IMR-90 (cell line): Measurements from ENCODE around the gene CYP24A1. TPM values are rescaled to one million over a fixed set of nuclear protein-coding genes. Genes with fewer than 3 reads are reported as not detected.

Source experiments
- ATAC-seq: fragments of 200-7000 bp; cut with Tn5 transposase; 2 replicates; pipeline ENCODE4 v1.9.1; 2020; ENCODE audit warnings: low read depth, mild to moderate bottlenecking, moderate library complexity
- BruUV-seq: library from RNA; stranded (reverse); fragments of 400-500 nt; replicated peaks from 2 replicates; lab custom pipeline; 2021; lab: Mats Ljungman, UMichigan
- CTCF ChIA-PET: fragments of 300-600 bp; formaldehyde crosslinking; extraction: SDS; loops from one replicate; lab custom pipeline; 2021; ENCODE audit warnings: antibody characterized with exemption; lab: Yijun Ruan, JAX
- POLR2A ChIA-PET: fragments of 300-600 bp; sonication (Branson Sonifier 250); formaldehyde crosslinking; loops from one replicate; lab custom pipeline; 2022; ENCODE audit warnings: antibody characterized with exemption; ENCODE audit not compliant: unreplicated experiment; lab: Charles Lee
- DNase-seq: peaks from one replicate; pipeline ENCODE4 v3.0.0; 2013
- H2AFZ ChIP-seq: replicated peaks from 2 replicates; pipeline ENCODE3; 2013; ENCODE audit warnings: low read length, mild to moderate bottlenecking; ENCODE audit not compliant: poor library complexity
- H2AK5ac ChIP-seq: 2 replicates; pipeline ENCODE4 v1.6.1; 2013; ENCODE audit warnings: low read depth, low read length, inconsistent platforms
- H2AK9ac ChIP-seq: replicated peaks from 2 replicates; pipeline ENCODE3; 2013; ENCODE audit warnings: mild to moderate bottlenecking, low read depth, low read length, moderate library complexity; ENCODE audit not compliant: poor library complexity
- H2BK120ac ChIP-seq: 2 replicates; pipeline ENCODE4 v1.6.1; 2013; ENCODE audit warnings: low read depth, low read length, inconsistent platforms
- H2BK15ac ChIP-seq: 3 replicates; pipeline ENCODE4 v1.6.1; 2013; ENCODE audit warnings: low read depth, low read length, inconsistent platforms
- H2BK20ac ChIP-seq: 2 replicates; pipeline ENCODE4 v1.6.1; 2013; ENCODE audit warnings: low read depth, mild to moderate bottlenecking, inconsistent platforms, low read length, moderate library complexity
- H2BK5ac ChIP-seq: 2 replicates; pipeline ENCODE4 v1.6.1; 2013; ENCODE audit warnings: mild to moderate bottlenecking, low read depth, low read length, inconsistent platforms; ENCODE audit not compliant: poor library complexity, severe bottlenecking
- H3K14ac ChIP-seq: replicated peaks from 2 replicates; pipeline ENCODE4 v1.6.1; 2013; ENCODE audit warnings: low read depth, low read length, inconsistent platforms
- H3K18ac ChIP-seq: 2 replicates; pipeline ENCODE4 v1.6.1; 2013; ENCODE audit warnings: low read depth, low read length, control low read depth
- H3K23ac ChIP-seq: 2 replicates; pipeline ENCODE4 v1.6.1; 2013; ENCODE audit warnings: low read depth, low read length, inconsistent platforms
- H3K27ac ChIP-seq: 2 replicates; pipeline ENCODE4 v1.5.1; 2013; ENCODE audit warnings: mild to moderate bottlenecking, control low read depth, low read length; ENCODE audit not compliant: insufficient read depth
- H3K27me3 ChIP-seq: 2 replicates; pipeline ENCODE4 v1.6.1; 2013; ENCODE audit warnings: low read length; ENCODE audit not compliant: control insufficient read depth, insufficient read depth
- H3K36me3 ChIP-seq: 2 replicates; pipeline ENCODE4 v1.6.1; 2013; ENCODE audit warnings: low read length, mixed read lengths; ENCODE audit not compliant: control insufficient read depth, insufficient read depth
- H3K4ac ChIP-seq: 2 replicates; pipeline ENCODE4 v1.6.1; 2013; ENCODE audit warnings: low read depth, low read length, inconsistent platforms
- H3K4me1 ChIP-seq: 2 replicates; pipeline ENCODE4 v1.6.1; 2013; ENCODE audit warnings: low read length, mixed read lengths; ENCODE audit not compliant: control insufficient read depth, insufficient read depth
- H3K4me2 ChIP-seq: 2 replicates; pipeline ENCODE4 v1.6.1; 2013; ENCODE audit warnings: low read depth, mild to moderate bottlenecking, control low read depth, low read length, moderate library complexity
- H3K4me3 ChIP-seq: 2 replicates; pipeline ENCODE4 v1.5.1; 2013; ENCODE audit warnings: low read depth, mild to moderate bottlenecking, control low read depth, low read length, moderate library complexity; ENCODE audit not compliant: insufficient read depth
- H3K56ac ChIP-seq: 2 replicates; pipeline ENCODE4 v1.6.1; 2013; ENCODE audit warnings: low read length, inconsistent platforms; ENCODE audit not compliant: insufficient read depth; ENCODE audit errors: extremely low read depth
- H3K79me1 ChIP-seq, 2 experiments: 2 replicates each; pipeline ENCODE4 v1.6.1; 2013; ENCODE audit warnings: low read length in 2 of 2, inconsistent platforms in 1 of 2, low read depth in 1 of 2
- H3K9ac ChIP-seq: 2 replicates; pipeline ENCODE4 v1.6.1; 2013; ENCODE audit warnings: low read depth, low read length, control low read depth
- H3K9me1 ChIP-seq: 2 replicates; pipeline ENCODE4 v1.6.1; 2013; ENCODE audit warnings: low read length, inconsistent platforms; ENCODE audit not compliant: insufficient read depth
- H3K9me3 ChIP-seq: 2 replicates; pipeline ENCODE4 v1.6.1; 2013; ENCODE audit warnings: low read length; ENCODE audit not compliant: control insufficient read depth, insufficient read depth
- H4K20me1 ChIP-seq: 2 replicates; pipeline ENCODE4 v1.6.1; 2013; ENCODE audit warnings: low read length, inconsistent platforms; ENCODE audit not compliant: insufficient read depth
- H4K5ac ChIP-seq: 2 replicates; pipeline ENCODE4 v1.6.1; 2013; ENCODE audit warnings: mild to moderate bottlenecking, low read depth, low read length, control low read depth
- H4K8ac ChIP-seq, 2 experiments: 2 replicates each; pipeline ENCODE4 v1.6.1; 2013; ENCODE audit warnings: low read depth in 2 of 2, low read length in 2 of 2, control low read depth in 1 of 2, inconsistent platforms in 1 of 2
- H4K91ac ChIP-seq: 2 replicates; pipeline ENCODE4 v1.6.1; 2013; ENCODE audit warnings: low read depth, low read length, inconsistent platforms; ENCODE audit not compliant: insufficient read depth
- BHLHE40 ChIP-seq: fragments of 150-350 bp; IDR thresholded peaks from 2 replicates; pipeline ENCODE4 v1.6.1; 2016; ENCODE audit warnings: mild to moderate bottlenecking, low read depth, low read length
- CEBPB ChIP-seq: IDR thresholded peaks from 2 replicates; pipeline ENCODE4 v1.6.1; 2012; ENCODE audit warnings: low read depth, low read length, improper control_type of control experiment
- CHD1 ChIP-seq: IDR thresholded peaks from 2 replicates; pipeline ENCODE4 v1.6.1; 2012; ENCODE audit warnings: low read depth, low read length, improper control_type of control experiment
- FOS ChIP-seq: fragments of 150-350 bp; IDR thresholded peaks from 2 replicates; pipeline ENCODE4 v1.6.1; 2016; ENCODE audit warnings: low read depth, low read length
- MAFK ChIP-seq: IDR thresholded peaks from 2 replicates; pipeline ENCODE4 v1.6.1; 2012; ENCODE audit warnings: low read depth, low read length, improper control_type of control experiment
- MAZ ChIP-seq: IDR thresholded peaks from 2 replicates; pipeline ENCODE4 v1.6.1; 2012; ENCODE audit warnings: low read depth, mild to moderate bottlenecking, low read length, improper control_type of control experiment, moderate library complexity, borderline replicate concordance
- MXI1 ChIP-seq: IDR thresholded peaks from 2 replicates; pipeline ENCODE4 v1.6.1; 2012; ENCODE audit warnings: low read depth, mild to moderate bottlenecking, low read length, moderate library complexity, borderline replicate concordance
- NFE2L2 ChIP-seq: fragments of 150-350 bp; IDR thresholded peaks from 2 replicates; pipeline ENCODE4 v1.6.1; 2016; ENCODE audit warnings: low read depth, mild to moderate bottlenecking, low read length
- POLR2A ChIP-seq: IDR thresholded peaks from 2 replicates; pipeline ENCODE4 v1.6.1; 2012; ENCODE audit warnings: mild to moderate bottlenecking, low read depth, low read length
- RAD21 ChIP-seq: IDR thresholded peaks from 2 replicates; pipeline ENCODE4 v1.6.1; 2012; ENCODE audit warnings: low read length, improper control_type of control experiment
- RCOR1 ChIP-seq: IDR thresholded peaks from 2 replicates; pipeline ENCODE4 v1.6.1; 2012; ENCODE audit warnings: mild to moderate bottlenecking, low read length, improper control_type of control experiment; ENCODE audit not compliant: insufficient replicate concordance
- RFX5 ChIP-seq: IDR thresholded peaks from 2 replicates; pipeline ENCODE4 v1.8.0; 2012; ENCODE audit warnings: low read depth, mild to moderate bottlenecking, low read length, moderate library complexity
- SMC3 ChIP-seq: fragments of 150-350 bp; IDR thresholded peaks from 2 replicates; pipeline ENCODE4 v1.6.1; 2016; ENCODE audit warnings: low read depth, mild to moderate bottlenecking, antibody characterized with exemption, low read length, moderate library complexity
- USF2 ChIP-seq: fragments of 150-350 bp; IDR thresholded peaks from 2 replicates; pipeline ENCODE4 v1.6.1; 2017; ENCODE audit warnings: mild to moderate bottlenecking, antibody characterized with exemption, low read length, low read depth
- WGBS, 2 experiments: methylation state at CpG; one replicate each; pipeline versions ENCODE4 v1.1.5 to v1.1.7; 2013; ENCODE audit warnings: missing lambda C conversion rate in 2 of 2; ENCODE audit not compliant: insufficient read length in 1 of 2; ENCODE audit errors: extremely low coverage in 2 of 2; 5-methylcytosine and 5-hydroxymethylcytosine counted together
- dilution Hi-C: fragments of 300-500 bp; cut with HindIII; formaldehyde crosslinking; loops from one replicate; pipeline ENCODE4 v1.14.3; 2018; ENCODE audit warnings: low sequenced_read_pairs; ENCODE audit not compliant: unreplicated experiment
- in situ Hi-C: fragments of 300-500 bp; cut with MboI; formaldehyde crosslinking; loops from 3 replicates; pipeline ENCODE4 v1.14.3; 2019; ENCODE audit warnings: low sequenced_read_pairs, inconsistent platforms, mixed read lengths
- intact Hi-C: fragments of 100-400 bp; cut with micrococcal nuclease; formaldehyde crosslinking; loops from 2 replicates; pipeline ENCODE4 v1.10.0; 2022
- polyA plus RNA-seq, 3 experiments: library from polyadenylated mRNA; depleted of rRNA; stranded (reverse); fragments of >200 nt; gene quantifications; 2 replicates each; pipeline ENCODE4 v1.2.3, GENCODE V29; 2012; ENCODE audit warnings: low replicate concordance in 1 of 3
- total RNA-seq: library from RNA; depleted of rRNA; stranded (reverse); fragments of >200 nt; gene quantifications from 2 replicates; pipeline ENCODE4 v1.2.3, GENCODE V29; 2012
- TF ChIP-seq, protein P1 (sequence below): conservative IDR thresholded peaks from 2 replicates; pipeline ENCODE4 v1.5.1; 2012; ENCODE audit warnings: mild to moderate bottlenecking, low read depth, low read length, improper control_type of control experiment
- TF ChIP-seq, protein P2 (sequence below): fragments of 150-350 bp; IDR thresholded peaks from 2 replicates; pipeline ENCODE4 v1.6.1; 2016; ENCODE audit warnings: low read depth, mild to moderate bottlenecking, low read length, moderate library complexity, borderline replicate concordance

Gene CYP24A1
- total and polyA plus RNA-seq, 2 of the 4 experiments (the other 2 are of a cell fraction): not detected

DNA sequence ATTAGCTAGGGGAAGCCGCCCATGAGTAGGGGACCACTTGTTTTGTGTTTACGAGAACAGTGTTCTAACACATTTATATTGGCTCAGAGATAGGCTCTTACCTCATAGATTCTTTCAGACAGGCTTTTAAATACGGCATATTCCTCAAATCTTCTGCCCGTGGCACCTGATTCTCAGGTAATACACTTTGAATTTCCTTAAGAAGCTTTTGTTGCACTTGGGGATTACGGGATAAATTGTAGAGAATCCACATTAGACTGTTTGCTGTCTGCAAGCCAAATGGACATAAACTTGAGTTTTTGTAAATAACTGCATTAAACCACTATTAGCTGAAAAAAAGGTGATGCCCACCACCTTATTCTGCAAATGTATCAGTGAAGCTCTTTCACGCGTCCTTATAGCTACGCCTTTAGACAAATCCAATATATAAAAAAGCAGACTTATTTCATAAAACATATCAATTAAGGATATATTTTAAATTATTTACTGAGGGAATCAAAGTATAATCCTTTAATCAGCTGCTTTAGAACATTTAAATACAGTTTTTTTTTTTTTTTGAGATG, 14.8 kb downstream of the CYP24A1 start:
- Histone ChIP-seq H3K4ac (no peak overlapping the region), H4K5ac (no peak overlapping the region), H3K9ac (no peak overlapping the region), H3K9me1 (no peaks in the 10 kb centered on the region), H2BK15ac (no peak overlapping the region), H2AK5ac (no peak overlapping the region), H3K4me3 (no peak overlapping the region), H2BK5ac (no peak overlapping the region), H2BK120ac (no peak overlapping the region), H3K79me1 (no peaks in the 10 kb centered on the region), H3K36me3 (no peaks in the 10 kb centered on the region), H4K20me1 (no peaks in the 10 kb centered on the region), H2AK9ac (no peak overlapping the region), H3K4me1 (no peaks in the 10 kb centered on the region), H3K27me3 (peaks cover 30% of the 10 kb centered on the region), H2AFZ (no peak overlapping the region), H4K8ac (no peak overlapping the region), H3K18ac (no peak overlapping the region), H3K56ac (no peak overlapping the region), H3K14ac (no peak overlapping the region), H2BK20ac (no peak overlapping the region), H3K4me2 (no peak overlapping the region), H3K23ac (no peak overlapping the region), H3K9me3 (no peaks in the 10 kb centered on the region), H4K91ac (no peak overlapping the region), H3K27ac (no peak overlapping the region)
- ChIA-PET CTCF (interaction anchor here (1.2 kb wide), 1 partner anchor 9 kb away, joined by 3 read pairs; no protein-coding TSS in a partner anchor), POLR2A (no interaction called here)
- no peak for DNase-seq
- dilution Hi-C loops (no loop called here), in situ Hi-C loops (no loop called here), intact Hi-C loops (no loop called here)
- no CpG with 5 or more reads among the region's 8 CpGs for WGBS, 2 experiments
- TF ChIP-seq POLR2A (no peak), MAFK (no peak), NFE2L2 (no peak), CHD1 (no peak), USF2 (no peak), BHLHE40 (no peak), FOS (no peak), RAD21 (no peak), RFX5 (no peak), RCOR1 (no peak), CEBPB (no peak), MXI1 (no peak), MAZ (no peak), SMC3 (no peak)
- TF ChIP-seq, protein P1, sequence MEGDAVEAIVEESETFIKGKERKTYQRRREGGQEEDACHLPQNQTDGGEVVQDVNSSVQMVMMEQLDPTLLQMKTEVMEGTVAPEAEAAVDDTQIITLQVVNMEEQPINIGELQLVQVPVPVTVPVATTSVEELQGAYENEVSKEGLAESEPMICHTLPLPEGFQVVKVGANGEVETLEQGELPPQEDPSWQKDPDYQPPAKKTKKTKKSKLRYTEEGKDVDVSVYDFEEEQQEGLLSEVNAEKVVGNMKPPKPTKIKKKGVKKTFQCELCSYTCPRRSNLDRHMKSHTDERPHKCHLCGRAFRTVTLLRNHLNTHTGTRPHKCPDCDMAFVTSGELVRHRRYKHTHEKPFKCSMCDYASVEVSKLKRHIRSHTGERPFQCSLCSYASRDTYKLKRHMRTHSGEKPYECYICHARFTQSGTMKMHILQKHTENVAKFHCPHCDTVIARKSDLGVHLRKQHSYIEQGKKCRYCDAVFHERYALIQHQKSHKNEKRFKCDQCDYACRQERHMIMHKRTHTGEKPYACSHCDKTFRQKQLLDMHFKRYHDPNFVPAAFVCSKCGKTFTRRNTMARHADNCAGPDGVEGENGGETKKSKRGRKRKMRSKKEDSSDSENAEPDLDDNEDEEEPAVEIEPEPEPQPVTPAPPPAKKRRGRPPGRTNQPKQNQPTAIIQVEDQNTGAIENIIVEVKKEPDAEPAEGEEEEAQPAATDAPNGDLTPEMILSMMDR: no peak
- TF ChIP-seq, protein P2, sequence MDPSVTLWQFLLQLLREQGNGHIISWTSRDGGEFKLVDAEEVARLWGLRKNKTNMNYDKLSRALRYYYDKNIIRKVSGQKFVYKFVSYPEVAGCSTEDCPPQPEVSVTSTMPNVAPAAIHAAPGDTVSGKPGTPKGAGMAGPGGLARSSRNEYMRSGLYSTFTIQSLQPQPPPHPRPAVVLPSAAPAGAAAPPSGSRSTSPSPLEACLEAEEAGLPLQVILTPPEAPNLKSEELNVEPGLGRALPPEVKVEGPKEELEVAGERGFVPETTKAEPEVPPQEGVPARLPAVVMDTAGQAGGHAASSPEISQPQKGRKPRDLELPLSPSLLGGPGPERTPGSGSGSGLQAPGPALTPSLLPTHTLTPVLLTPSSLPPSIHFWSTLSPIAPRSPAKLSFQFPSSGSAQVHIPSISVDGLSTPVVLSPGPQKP: no peak
- BruUV-seq: no TSS peak
- no peak for ATAC-seq
